Measurements from ENCODE around the gene XYLT1.
A peak's percentile ranks its signal among the peaks of the same experiment; 100 is the strongest.
"Not testable (repeated sequence)": the region's sequence is repeated elsewhere in the genome, so short reads cannot be mapped to it uniquely, and the experiment has no call there.

The XYLT1 gene

DNA sequence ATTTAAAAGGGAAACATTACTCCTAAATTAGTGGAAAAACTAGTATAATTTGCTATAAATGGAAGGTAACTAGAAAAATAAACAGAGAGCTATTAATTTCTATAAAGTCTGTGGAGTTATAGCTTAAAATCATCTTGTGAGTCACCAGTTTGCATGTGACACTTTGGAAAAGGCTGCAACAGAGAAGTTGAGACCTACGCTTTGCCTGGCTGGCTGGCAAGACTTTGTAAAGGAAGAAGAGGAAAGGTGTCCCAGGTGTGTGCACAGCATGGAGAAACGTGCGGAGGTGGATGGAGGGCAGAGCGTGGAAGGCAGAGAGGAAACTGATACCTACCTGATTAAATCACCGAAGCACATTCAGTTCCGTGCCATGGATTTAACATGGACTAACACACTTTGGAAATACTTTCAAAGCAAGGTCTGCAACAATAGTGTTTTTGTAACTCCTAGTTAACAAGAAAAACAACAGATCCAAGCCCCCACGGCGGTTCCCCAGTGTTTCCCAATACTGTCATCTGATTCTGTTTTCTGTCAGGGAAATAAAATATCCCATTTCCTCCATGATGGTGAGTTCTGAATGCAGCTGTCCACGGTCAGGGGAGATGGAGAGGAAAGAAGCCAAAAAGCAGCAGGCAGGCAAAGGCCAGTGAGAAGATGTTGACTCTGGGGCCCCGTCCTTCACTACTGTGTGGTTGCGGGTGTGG, 134.8 kb downstream of the XYLT1 start:
- POLR2A ChIA-PET (ENCODE audit: low non-redundant PET) = no interaction called here
- no peak for DNase-seq (ENCODE audit: low spot score)
- TF ChIP-seq, protein P1, sequence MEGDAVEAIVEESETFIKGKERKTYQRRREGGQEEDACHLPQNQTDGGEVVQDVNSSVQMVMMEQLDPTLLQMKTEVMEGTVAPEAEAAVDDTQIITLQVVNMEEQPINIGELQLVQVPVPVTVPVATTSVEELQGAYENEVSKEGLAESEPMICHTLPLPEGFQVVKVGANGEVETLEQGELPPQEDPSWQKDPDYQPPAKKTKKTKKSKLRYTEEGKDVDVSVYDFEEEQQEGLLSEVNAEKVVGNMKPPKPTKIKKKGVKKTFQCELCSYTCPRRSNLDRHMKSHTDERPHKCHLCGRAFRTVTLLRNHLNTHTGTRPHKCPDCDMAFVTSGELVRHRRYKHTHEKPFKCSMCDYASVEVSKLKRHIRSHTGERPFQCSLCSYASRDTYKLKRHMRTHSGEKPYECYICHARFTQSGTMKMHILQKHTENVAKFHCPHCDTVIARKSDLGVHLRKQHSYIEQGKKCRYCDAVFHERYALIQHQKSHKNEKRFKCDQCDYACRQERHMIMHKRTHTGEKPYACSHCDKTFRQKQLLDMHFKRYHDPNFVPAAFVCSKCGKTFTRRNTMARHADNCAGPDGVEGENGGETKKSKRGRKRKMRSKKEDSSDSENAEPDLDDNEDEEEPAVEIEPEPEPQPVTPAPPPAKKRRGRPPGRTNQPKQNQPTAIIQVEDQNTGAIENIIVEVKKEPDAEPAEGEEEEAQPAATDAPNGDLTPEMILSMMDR (conservative IDR thresholded peaks at IDR 0.05; ENCODE audit: low read depth) = no peak
- CTCF ChIA-PET = no interaction called here
- H3K27ac ChIP-seq = no peak overlapping the region

DNA sequence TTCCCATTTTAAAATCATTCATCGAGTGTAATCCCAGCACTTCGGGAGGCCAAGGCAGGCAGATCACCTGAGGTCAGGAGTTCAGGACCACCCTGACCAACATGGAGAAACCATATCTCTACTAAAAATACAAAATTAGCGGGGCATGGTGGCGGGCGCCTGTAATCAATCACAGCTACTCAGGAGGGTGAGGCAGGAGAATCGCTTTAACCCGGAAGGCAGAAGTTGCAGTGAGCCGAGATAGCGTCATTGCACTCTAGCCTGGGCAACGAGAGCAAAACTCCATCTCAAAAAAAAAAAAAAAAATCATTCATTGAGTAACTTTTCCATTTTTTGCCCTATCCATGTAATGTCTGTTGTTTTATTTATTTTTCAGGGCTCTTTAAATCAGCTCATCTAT, 135.4 kb downstream of the XYLT1 start:
- CTCF ChIA-PET = not testable (repeated sequence)

DNA sequence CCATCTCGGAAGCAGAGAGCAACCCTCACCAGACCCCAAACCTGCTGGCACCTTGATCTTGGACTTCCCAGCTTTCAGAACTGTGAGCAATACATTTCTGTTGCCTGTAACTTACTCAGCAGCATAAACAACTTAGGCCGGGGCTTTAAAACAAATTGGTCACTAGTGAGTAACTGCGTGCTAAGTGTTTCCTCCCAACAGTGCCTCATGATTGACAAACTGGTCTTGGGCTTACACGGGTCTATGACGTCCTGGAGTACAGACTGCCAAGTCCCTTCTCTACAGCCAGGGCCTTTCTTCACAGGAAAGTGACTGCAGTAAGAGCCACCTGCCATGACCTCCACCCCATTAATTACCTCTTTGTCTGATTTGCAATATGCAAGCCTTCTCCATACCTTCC, 136.7 kb downstream of the XYLT1 start:
- H3K27ac ChIP-seq = no peak overlapping the region
- TF ChIP-seq, protein P1 (conservative IDR thresholded peaks at IDR 0.05; ENCODE audit: low read depth) = no peak
- DNase-seq (ENCODE audit: low spot score) = peak; percentile 7
- POLR2A ChIA-PET (ENCODE audit: low non-redundant PET) = no interaction called here
- CTCF ChIA-PET = no interaction called here

More for the DNA sequence above, 135.4 kb downstream of the XYLT1 start:
- DNase-seq (ENCODE audit: low spot score); POLR2A ChIA-PET (ENCODE audit: low non-redundant PET); H3K27ac ChIP-seq: not testable (repeated sequence)

GRCh38 chr16:17333229-17333628, 137.5 kb downstream of the XYLT1 start:
- no peak for DNase-seq (ENCODE audit: low spot score)
- ChIA-PET POLR2A (ENCODE audit: low non-redundant PET) (no interaction called here), CTCF (interaction anchor here (0.7 kb wide), 1 partner anchor 35 kb away, joined by 4 read pairs; no protein-coding TSS in a partner anchor)
- TF ChIP-seq, protein P1 (conservative IDR thresholded peaks at IDR 0.05; ENCODE audit: low read depth) = no peak
- no peak overlapping the region for H3K27ac ChIP-seq

GRCh38 chr16:17331991-17332390, 138.8 kb downstream of the XYLT1 start:
- H3K27ac ChIP-seq = no peak overlapping the region
- no peak for DNase-seq (ENCODE audit: low spot score)
- TF ChIP-seq, protein P1 (conservative IDR thresholded peaks at IDR 0.05; ENCODE audit: low read depth) = no peak
- ChIA-PET CTCF (no interaction called here), POLR2A (ENCODE audit: low non-redundant PET) (no interaction called here)

- CTCF ChIA-PET = no interaction called here
- no peak overlapping the region for H3K27ac ChIP-seq
- TF ChIP-seq, protein P1 (conservative IDR thresholded peaks at IDR 0.05; ENCODE audit: low read depth) = no peak
- POLR2A ChIA-PET (ENCODE audit: low non-redundant PET) = no interaction called here
- DNase-seq (ENCODE audit: low spot score) = no peak
Measured at GRCh38 chr16:17331071-17331607, 139.6 kb downstream of the XYLT1 start.

DNA sequence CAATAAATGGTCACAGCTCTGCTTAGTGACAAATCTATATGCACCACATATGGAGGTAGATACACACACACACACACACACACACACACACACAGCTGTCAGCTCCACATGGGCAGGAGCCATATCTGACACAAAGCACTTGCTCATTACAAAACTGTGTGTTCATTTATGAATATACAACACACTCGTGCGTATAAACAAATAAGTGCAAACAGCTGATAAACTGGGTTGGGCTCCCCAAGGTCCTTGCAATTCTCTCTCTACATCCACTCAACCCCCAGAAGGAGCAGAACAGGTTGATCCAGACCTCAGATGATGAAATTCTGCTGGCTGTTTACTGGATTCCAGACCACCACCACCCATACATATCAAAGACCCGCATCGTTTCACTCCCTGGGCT, 140.7 kb downstream of the XYLT1 start:
- CTCF ChIA-PET = no interaction called here

More for the DNA sequence above, 140.7 kb downstream of the XYLT1 start:
- TF ChIP-seq, protein P1 (conservative IDR thresholded peaks at IDR 0.05; ENCODE audit: low read depth) = no peak
- no peak for DNase-seq (ENCODE audit: low spot score)
- POLR2A ChIA-PET (ENCODE audit: low non-redundant PET) = no interaction called here
- no peak overlapping the region for H3K27ac ChIP-seq
